Measurements from ENCODE around the gene CXCL12. TPM values are rescaled to one million over a fixed set of nuclear protein-coding genes. Genes with fewer than 3 reads are reported as not detected.

CXCL12 gene
- total RNA-seq: 10 to 100 TPM in 1 of 2 donors, under 1 TPM in 1; 0.91 to 13.5 TPM
- polyA plus RNA-seq (2013, experiment 1 of 2): 10.8 TPM
- polyA plus RNA-seq (2013, experiment 2 of 2): 6.4 TPM
- long read RNA-seq, experiment 1, partial matches to known transcripts: 0 of 1 reads
- long read RNA-seq, experiment 1, other reads (novel, unspliced or antisense): 1 of 1 reads
- long read RNA-seq, experiment 2, partial matches to known transcripts: 0 of 2 reads
- long read RNA-seq, experiment 2, other reads (novel, unspliced or antisense): 0 of 2 reads
- long read RNA-seq, experiment 3, transcript CXCL12-201 (3 exons, 1,857 nt): minor isoform, 29 of 75 reads
- long read RNA-seq, experiment 3, transcript CXCL12-203 (4 exons, 3,532 nt): major isoform, 39 of 75 reads
- long read RNA-seq, experiment 3, partial matches to known transcripts: 3 of 75 reads
- long read RNA-seq, experiment 3, other reads (novel, unspliced or antisense): 1 of 75 reads
- long read RNA-seq, experiment 4: 0 reads

DNA sequence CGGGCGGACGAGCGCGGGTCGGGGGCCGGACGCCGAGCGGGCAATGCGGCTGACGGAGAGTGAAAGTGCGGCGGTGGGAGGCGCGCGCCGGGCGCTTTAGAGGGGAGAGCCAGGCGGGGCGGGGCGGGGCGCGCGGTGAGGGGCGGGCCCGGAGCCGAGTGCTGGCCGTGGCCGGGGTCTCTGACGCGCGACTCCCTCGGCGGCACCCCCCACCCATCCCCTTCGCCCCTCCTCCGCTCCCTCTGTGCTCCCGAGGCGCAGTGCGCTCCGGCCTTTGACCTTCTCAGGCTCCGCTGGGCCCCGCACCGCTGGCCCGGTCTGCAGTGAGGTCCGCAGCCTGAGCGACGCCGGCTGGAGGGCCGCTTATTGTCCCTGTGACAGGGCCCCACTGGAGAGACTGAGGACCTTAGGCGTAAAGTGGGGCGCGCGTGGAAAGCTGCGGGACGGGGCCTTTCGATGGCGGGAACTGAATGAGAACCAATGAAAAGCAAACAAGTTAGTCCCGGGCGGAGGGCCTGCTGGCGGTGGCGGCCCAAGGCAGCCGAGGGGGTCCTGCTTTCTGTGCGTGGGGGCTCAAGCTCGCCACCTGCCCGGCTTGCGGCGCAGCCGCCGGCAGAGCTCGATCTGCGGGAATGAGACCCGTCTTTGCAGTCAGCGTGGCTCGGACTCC lies at the start of gene CXCL12:
CXCL12 (minus strand) TSS at position 72 of the 670 bp plus-strand sequence. CDS start 92 bp downstream, outside the sequence.
- H3K27ac Mint-ChIP-seq: no peak within 1 kb of the TSS
- Histone ChIP-seq H3K9ac (ENCODE audit: extremely low read depth, low read length, poor library complexity, severe bottlenecking) (no peak within 1 kb of the TSS), H3K9me3 (ENCODE audit: control insufficient read depth, low read length) (no peaks in the 10 kb centered on the region), H3K4me3 (ENCODE audit: low read length) (peak within 1 kb of the TSS; percentile 68), H3K4me1 (ENCODE audit: control insufficient read depth, insufficient read depth, low read length) (peaks cover 20% of the 10 kb centered on the region), H3K27me3 (ENCODE audit: control insufficient read depth, insufficient read depth, low read length, poor library complexity, severe bottlenecking) (peaks cover 41% of the 10 kb centered on the region), H3K36me3 (ENCODE audit: control insufficient read depth, insufficient read depth, low read length) (no peaks in the 10 kb centered on the region), H3K27ac (ENCODE audit: low read depth, low read length) (no peak within 1 kb of the TSS)
- H3K4me1 Mint-ChIP-seq: peaks cover 37% of the 10 kb centered on the region
- TF ChIP-seq, protein P1, sequence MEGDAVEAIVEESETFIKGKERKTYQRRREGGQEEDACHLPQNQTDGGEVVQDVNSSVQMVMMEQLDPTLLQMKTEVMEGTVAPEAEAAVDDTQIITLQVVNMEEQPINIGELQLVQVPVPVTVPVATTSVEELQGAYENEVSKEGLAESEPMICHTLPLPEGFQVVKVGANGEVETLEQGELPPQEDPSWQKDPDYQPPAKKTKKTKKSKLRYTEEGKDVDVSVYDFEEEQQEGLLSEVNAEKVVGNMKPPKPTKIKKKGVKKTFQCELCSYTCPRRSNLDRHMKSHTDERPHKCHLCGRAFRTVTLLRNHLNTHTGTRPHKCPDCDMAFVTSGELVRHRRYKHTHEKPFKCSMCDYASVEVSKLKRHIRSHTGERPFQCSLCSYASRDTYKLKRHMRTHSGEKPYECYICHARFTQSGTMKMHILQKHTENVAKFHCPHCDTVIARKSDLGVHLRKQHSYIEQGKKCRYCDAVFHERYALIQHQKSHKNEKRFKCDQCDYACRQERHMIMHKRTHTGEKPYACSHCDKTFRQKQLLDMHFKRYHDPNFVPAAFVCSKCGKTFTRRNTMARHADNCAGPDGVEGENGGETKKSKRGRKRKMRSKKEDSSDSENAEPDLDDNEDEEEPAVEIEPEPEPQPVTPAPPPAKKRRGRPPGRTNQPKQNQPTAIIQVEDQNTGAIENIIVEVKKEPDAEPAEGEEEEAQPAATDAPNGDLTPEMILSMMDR (conservative IDR thresholded peaks at IDR 0.05): no peak
- peaks cover 48% of the 10 kb centered on the region for H3K27me3 Mint-ChIP-seq (ENCODE audit: insufficient read depth)
- H3K9me3 Mint-ChIP-seq: no peaks in the 10 kb centered on the region
- H3K4me3 Mint-ChIP-seq: peak within 1 kb of the TSS; percentile 60
- peak; percentile 88 for DNase-seq
- H3K36me3 Mint-ChIP-seq (ENCODE audit: low read depth): peaks cover 1% of the 10 kb centered on the region
- WGBS, 2 experiments (ENCODE audit: insufficient coverage in 1 of 2, insufficient read length in 1 of 2): 1 to 3% methylated on average over 28 to 75 of the region's 75 CpGs

DNA sequence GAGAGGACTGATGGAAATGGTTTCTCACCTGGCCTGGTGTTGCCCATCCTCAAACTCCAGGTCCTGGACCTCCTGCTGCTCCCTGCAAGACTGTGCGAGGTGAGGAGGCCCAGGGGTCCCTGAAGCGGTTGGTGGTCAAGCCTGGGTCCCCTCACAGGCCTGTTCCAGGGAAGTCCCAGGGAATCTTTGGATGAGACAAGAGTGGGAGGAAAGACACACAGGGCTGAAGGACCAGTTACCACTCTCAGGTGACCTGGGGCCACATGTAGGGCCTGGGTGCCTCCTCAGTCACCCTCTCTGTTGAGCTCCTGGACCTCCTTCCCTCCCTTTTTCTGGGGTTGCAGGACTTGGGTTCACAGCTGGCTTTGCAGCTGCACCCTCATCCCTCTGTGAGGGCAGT lies 42.6 kb upstream of the CXCL12 start:
- no peaks in the 10 kb centered on the region for H3K27me3 ChIP-seq (ENCODE audit: control insufficient read depth, insufficient read depth, low read length, poor library complexity, severe bottlenecking)
- no peak overlapping the region for H3K9ac ChIP-seq (ENCODE audit: extremely low read depth, low read length, poor library complexity, severe bottlenecking)
- peaks cover 11% of the 10 kb centered on the region for H3K27me3 Mint-ChIP-seq (ENCODE audit: insufficient read depth)
- TF ChIP-seq, protein P1 (conservative IDR thresholded peaks at IDR 0.05): no peak
- no peak overlapping the region for H3K4me3 Mint-ChIP-seq
- H3K27ac ChIP-seq (ENCODE audit: low read depth, low read length): no peak overlapping the region
- H3K36me3 Mint-ChIP-seq (ENCODE audit: low read depth): peaks cover 5% of the 10 kb centered on the region
- H3K4me1 Mint-ChIP-seq: peaks cover 8% of the 10 kb centered on the region
- no peak overlapping the region for H3K4me3 ChIP-seq (ENCODE audit: low read length)
- H3K27ac Mint-ChIP-seq: no peak overlapping the region
- 94 to 100% methylated on average over 2 of the region's 2 CpGs for WGBS, 2 experiments (ENCODE audit: insufficient coverage in 1 of 2, insufficient read length in 1 of 2)
- peaks cover 28% of the 10 kb centered on the region for H3K9me3 ChIP-seq (ENCODE audit: control insufficient read depth, low read length)
- DNase-seq: no peak
- H3K9me3 Mint-ChIP-seq: peaks cover 35% of the 10 kb centered on the region
- no peaks in the 10 kb centered on the region for H3K4me1 ChIP-seq (ENCODE audit: control insufficient read depth, insufficient read depth, low read length)
- no peaks in the 10 kb centered on the region for H3K36me3 ChIP-seq (ENCODE audit: control insufficient read depth, insufficient read depth, low read length)

DNA sequence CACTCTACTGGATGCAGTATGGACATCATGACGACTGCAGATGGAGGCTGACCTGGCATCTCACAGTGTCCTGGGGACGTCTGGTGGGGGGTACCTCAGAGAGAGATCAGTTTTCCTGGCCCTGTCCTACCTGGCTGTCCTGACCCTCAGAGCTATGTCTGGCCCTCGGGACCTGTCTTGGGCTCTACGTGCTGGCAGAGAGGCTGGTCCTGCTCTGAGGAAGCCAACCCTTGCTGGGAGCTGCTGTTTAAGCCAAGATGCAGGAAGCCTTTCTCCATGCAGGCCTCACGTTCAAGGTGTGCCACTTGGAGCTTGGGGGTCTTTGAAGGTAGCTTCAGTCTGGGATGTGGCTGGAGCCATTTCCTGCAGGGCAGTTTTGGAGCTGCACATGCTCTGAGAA lies 42.1 kb upstream of the CXCL12 start:
- no peaks in the 10 kb centered on the region for H3K36me3 ChIP-seq (ENCODE audit: control insufficient read depth, insufficient read depth, low read length)
- peaks cover 32% of the 10 kb centered on the region for H3K9me3 Mint-ChIP-seq
- peaks cover 8% of the 10 kb centered on the region for H3K4me1 Mint-ChIP-seq

More for the DNA sequence above, 42.1 kb upstream of the CXCL12 start:
- Histone ChIP-seq H3K4me3 (ENCODE audit: low read length) (no peak overlapping the region), H3K27me3 (ENCODE audit: control insufficient read depth, insufficient read depth, low read length, poor library complexity, severe bottlenecking) (no peaks in the 10 kb centered on the region), H3K9ac (ENCODE audit: extremely low read depth, low read length, poor library complexity, severe bottlenecking) (no peak overlapping the region), H3K9me3 (ENCODE audit: control insufficient read depth, low read length) (peaks cover 23% of the 10 kb centered on the region), H3K4me1 (ENCODE audit: control insufficient read depth, insufficient read depth, low read length) (no peaks in the 10 kb centered on the region), H3K27ac (ENCODE audit: low read depth, low read length) (no peak overlapping the region)
- Mint-ChIP-seq H3K36me3 (ENCODE audit: low read depth) (peaks cover 5% of the 10 kb centered on the region), H3K27me3 (ENCODE audit: insufficient read depth) (peaks cover 11% of the 10 kb centered on the region), H3K27ac (no peak overlapping the region), H3K4me3 (no peak overlapping the region)
- 83% methylated on average over 5 of the region's 5 CpGs for WGBS, 2 experiments (ENCODE audit: insufficient coverage in 1 of 2, insufficient read length in 1 of 2)
- no peak for DNase-seq
- TF ChIP-seq, protein P1 (conservative IDR thresholded peaks at IDR 0.05): no peak

Data from endodermal cell (in vitro differentiated cells).